ENCODE results near the gene BBS9.

Gene BBS9

GRCh38 chr7:33578166-33578565 is 448.8 kb downstream of the BBS9 start:
- DNase-seq: no peak

- no peak for DNase-seq
Measured at GRCh38 chr7:33578881-33579672, 449.7 kb downstream of the BBS9 start.

- DNase-seq: no peak
Measured at GRCh38 chr7:33579673-33579960, 450.3 kb downstream of the BBS9 start.

- DNase-seq: no peak
Measured at GRCh38 chr7:33581236-33581635, 451.9 kb downstream of the BBS9 start.

GRCh38 chr7:33582104-33582503 is 452.7 kb downstream of the BBS9 start:
- DNase-seq: no peak

GRCh38 chr7:33582533-33582932 is 453.2 kb downstream of the BBS9 start:
- DNase-seq: no peak

GRCh38 chr7:33589911-33590310 is 460.5 kb downstream of the BBS9 start:
- no peak for DNase-seq

GRCh38 chr7:33590916-33591315 is 461.6 kb downstream of the BBS9 start:
- no peak for DNase-seq

- no peak for DNase-seq
Measured at GRCh38 chr7:33591490-33591889, 462.1 kb downstream of the BBS9 start.

- DNase-seq: no peak
Measured at GRCh38 chr7:33592718-33593117, 463.4 kb downstream of the BBS9 start.

- no peak for DNase-seq
Measured at GRCh38 chr7:33593611-33594010, 464.2 kb downstream of the BBS9 start.

- DNase-seq: no peak
Measured at GRCh38 chr7:33596686-33597085, 467.3 kb downstream of the BBS9 start.

GRCh38 chr7:33597181-33597580 is 467.8 kb downstream of the BBS9 start:
- DNase-seq: no peak

- no peak for DNase-seq
Measured at GRCh38 chr7:33601101-33601500, 471.7 kb downstream of the BBS9 start.

GRCh38 chr7:33601884-33602283 is 472.5 kb downstream of the BBS9 start:
- DNase-seq: no peak

- no peak for DNase-seq
Measured at GRCh38 chr7:33604056-33604455, 474.7 kb downstream of the BBS9 start.

GRCh38 chr7:33610918-33611317 is 481.6 kb downstream of the BBS9 start:
- DNase-seq: no peak

- DNase-seq: no peak
Measured at GRCh38 chr7:33612442-33612841, 483.1 kb downstream of the BBS9 start.

GRCh38 chr7:33614357-33615117 is 485.2 kb downstream of the BBS9 start:
- DNase-seq: no peak

- DNase-seq: no peak
Measured at GRCh38 chr7:33616752-33617151, 487.4 kb downstream of the BBS9 start.

- no peak for DNase-seq
Measured at GRCh38 chr7:33619264-33619663, 489.9 kb downstream of the BBS9 start.

- no peak for DNase-seq
Measured at GRCh38 chr7:33623267-33623666, 493.9 kb downstream of the BBS9 start.

- no peak for DNase-seq
Measured at GRCh38 chr7:33624215-33624614, 494.9 kb downstream of the BBS9 start.

- DNase-seq: no peak
Measured at GRCh38 chr7:33626869-33627268, 497.5 kb downstream of the BBS9 start.

GRCh38 chr7:33627741-33628140 is 498.4 kb downstream of the BBS9 start:
- no peak for DNase-seq
